Heart left ventricle (tissue), 13 donors: ENCODE measurements around the gene NCOA1.

Source experiments
- POLR2A ChIP-seq, 2 donors: fragments of 450-650 bp; IDR thresholded peaks; one replicate each; pipeline ENCODE4 v1.6.1; 2017; ENCODE audit warnings: antibody characterized with exemption in 2 of 2, mild to moderate bottlenecking in 2 of 2, moderate library complexity in 2 of 2
- TF ChIP-seq, protein P1 (sequence below), 12 donors: fragments of 200-600 bp; sonication (generic) in 4 of 12; IDR thresholded peaks; one replicate each; pipeline versions ENCODE4 v1.5.0 to v1.8.0; 2018 to 2022; ENCODE audit warnings: antibody characterized with exemption in 12 of 12, mild to moderate bottlenecking in 5 of 12
- donor health status: ischemic (EF 13 %, LVEDD 7.1; RV severe dilation, severe dysfunction).
- donor health status: DM: no; HTN: yes; CAD: no.
- donor health status: DM: no; HTN: no; CAD: no.
- donor health status: ischemic (EF 25% LVEDD 6.9; RV normal size, moderate dysfunction).
- donor health status: ischemic (EF 25% LVEDD 5.7; RV mildly dilated, moderate dysfunction).
- donor health status: ischemic (EF 35%, LVEDD 5.7; RV mildly dilated, moderate dysfunction).
- donor health status: nonischemic (EF 11% LVEDD 7.7; RV severe dilation, severe dysfunction).
- donor health status: DM: yes; HTN: yes; CAD: no.
- donor health status: PGD.
- donor health status: ischemic (EF 29% LVEDD 5.4; RV normal size, mild dysfunction).
- donor health status: nonischemic (EF 23%, LVEDD 6.1; RV moderate dilation, normal function).

DNA sequence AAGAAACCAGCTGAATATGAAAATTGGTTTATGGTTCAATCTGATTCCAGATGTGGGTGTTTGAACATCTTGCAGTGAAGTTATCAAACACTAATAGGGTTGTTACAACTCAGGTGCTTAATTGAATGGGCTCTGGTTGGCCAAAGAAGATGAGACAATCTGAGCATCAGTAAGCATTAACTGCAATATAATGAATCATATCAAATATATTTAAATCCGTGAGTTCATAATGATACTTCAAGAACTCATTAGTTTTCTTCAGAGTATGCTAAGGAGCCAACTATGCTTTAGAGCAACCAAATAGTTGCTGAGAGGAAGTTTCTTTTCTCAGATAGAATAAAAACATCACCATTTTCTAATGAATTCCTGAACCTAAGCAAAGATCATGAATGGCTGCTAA, 79.2 kb downstream of the NCOA1 start:
- TF ChIP-seq, protein P1, sequence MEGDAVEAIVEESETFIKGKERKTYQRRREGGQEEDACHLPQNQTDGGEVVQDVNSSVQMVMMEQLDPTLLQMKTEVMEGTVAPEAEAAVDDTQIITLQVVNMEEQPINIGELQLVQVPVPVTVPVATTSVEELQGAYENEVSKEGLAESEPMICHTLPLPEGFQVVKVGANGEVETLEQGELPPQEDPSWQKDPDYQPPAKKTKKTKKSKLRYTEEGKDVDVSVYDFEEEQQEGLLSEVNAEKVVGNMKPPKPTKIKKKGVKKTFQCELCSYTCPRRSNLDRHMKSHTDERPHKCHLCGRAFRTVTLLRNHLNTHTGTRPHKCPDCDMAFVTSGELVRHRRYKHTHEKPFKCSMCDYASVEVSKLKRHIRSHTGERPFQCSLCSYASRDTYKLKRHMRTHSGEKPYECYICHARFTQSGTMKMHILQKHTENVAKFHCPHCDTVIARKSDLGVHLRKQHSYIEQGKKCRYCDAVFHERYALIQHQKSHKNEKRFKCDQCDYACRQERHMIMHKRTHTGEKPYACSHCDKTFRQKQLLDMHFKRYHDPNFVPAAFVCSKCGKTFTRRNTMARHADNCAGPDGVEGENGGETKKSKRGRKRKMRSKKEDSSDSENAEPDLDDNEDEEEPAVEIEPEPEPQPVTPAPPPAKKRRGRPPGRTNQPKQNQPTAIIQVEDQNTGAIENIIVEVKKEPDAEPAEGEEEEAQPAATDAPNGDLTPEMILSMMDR (IDR thresholded peaks at IDR 0.05), result no peak
- TF ChIP-seq POLR2A (IDR thresholded peaks at IDR 0.05), result no peak
